HG03439 (cell line): ENCODE data around the gene PIP4P1.
"Not testable (repeated sequence)": the region's sequence is repeated elsewhere in the genome, so short reads cannot be mapped to it uniquely, and the experiment has no call there.

Source experiments
- ATAC-seq: cut with Tn5 transposase; IDR thresholded peaks from one replicate; pipeline ENCODE4 v1.9.1; 2021; ENCODE audit warnings: mild to moderate bottlenecking, moderate library complexity; ENCODE audit not compliant: unreplicated experiment

Gene PIP4P1

GRCh38 chr14:20477211-20477876 lies 16.1 kb upstream of the PIP4P1 start:
- ATAC-seq = no peak

GRCh38 chr14:20476776-20477175 lies 15.5 kb upstream of the PIP4P1 start:
- ATAC-seq = no peak

- ATAC-seq = no peak
Observed at GRCh38 chr14:20472536-20473169, 11.4 kb upstream of the PIP4P1 start.

- ATAC-seq = no peak
Observed at GRCh38 chr14:20470603-20470901, 9.3 kb upstream of the PIP4P1 start.

GRCh38 chr14:20469890-20470602 lies 8.8 kb upstream of the PIP4P1 start:
- peak; percentile 28 for ATAC-seq

GRCh38 chr14:20469242-20469889 lies 8.1 kb upstream of the PIP4P1 start, which contains the start of gene PNP:
Gene PNP (plus strand): TSS chr14:20469406. CDS start chr14:20469525, 119 bp downstream.
- peak; percentile 93 for ATAC-seq

GRCh38 chr14:20468764-20469241 lies 7.6 kb upstream of the PIP4P1 start:
- peak; percentile 5 for ATAC-seq

- peak; percentile 5 for ATAC-seq
Observed at GRCh38 chr14:20460458-20461224, 593 bp downstream of the PIP4P1 start.

GRCh38 chr14:20458031-20458789 lies 3.0 kb downstream of the PIP4P1 start:
- ATAC-seq = no peak

- ATAC-seq = no peak
Observed at GRCh38 chr14:20456971-20457370, 4.3 kb downstream of the PIP4P1 start.

- peak; percentile 47 for ATAC-seq
Observed at GRCh38 chr14:20455355-20456300, 5.6 kb downstream of the PIP4P1 start.

GRCh38 chr14:20454516-20455354 lies 6.5 kb downstream of the PIP4P1 start, which contains the start of the genes APEX1 and OSGEP:
Gene APEX1 (plus strand): TSS chr14:20455226. CDS start chr14:20455646, 420 bp downstream.
Gene OSGEP (minus strand): TSS chr14:20454812. CDS start chr14:20454683, 129 bp downstream.
- ATAC-seq = peak; percentile 88

- not testable (repeated sequence) for ATAC-seq
Observed at GRCh38 chr14:20452831-20453230, 8.4 kb downstream of the PIP4P1 start.

GRCh38 chr14:20446889-20447288 lies 14.3 kb downstream of the PIP4P1 start:
- ATAC-seq = no peak

- not testable (repeated sequence) for ATAC-seq
Observed at GRCh38 chr14:20443650-20444049, 17.6 kb downstream of the PIP4P1 start.

GRCh38 chr14:20441461-20441860 lies 19.8 kb downstream of the PIP4P1 start:
- ATAC-seq = no peak

GRCh38 chr14:20440882-20441281 lies 20.4 kb downstream of the PIP4P1 start:
- ATAC-seq = no peak

GRCh38 chr14:20440465-20440864 lies 20.8 kb downstream of the PIP4P1 start:
- no peak for ATAC-seq
